Activated CD4-positive, alpha-beta T cell treated with anti-CD3 and anti-CD28 coated beads, Interleukin-2, amount 50 U/mL, for 48 hours (primary cell): ENCODE results near the gene CD34.
"Not testable (repeated sequence)": the region's sequence is repeated elsewhere in the genome, so short reads cannot be mapped to it uniquely, and the experiment has no call there.

Experiments used
- DNase-seq, 2 experiments: peaks; one replicate each; pipeline ENCODE4 v3.0.0-alpha.2; 2020

The CD34 gene

GRCh38 chr1:207910591-207911354, at the start of gene CD34:
TSS of gene CD34 (minus strand) at chr1:207911125. CDS start at chr1:207911080, 45 bp downstream.
- DNase-seq = peak; percentile 27 to 28

GRCh38 chr1:207960346-207960745, 49.4 kb upstream of the CD34 start:
- DNase-seq = no peak

- DNase-seq = no peak
Measured at GRCh38 chr1:207959910-207960309, 49.0 kb upstream of the CD34 start.

GRCh38 chr1:207959141-207959825, 48.4 kb upstream of the CD34 start:
- DNase-seq = peak; percentile 20 to 21

- DNase-seq = peak in 1 of 2 experiments; percentile 6
Measured at GRCh38 chr1:207958376-207959139, 47.6 kb upstream of the CD34 start.

- DNase-seq = no peak
Measured at GRCh38 chr1:207956986-207957385, 46.1 kb upstream of the CD34 start.

- no peak for DNase-seq
Measured at GRCh38 chr1:207954104-207954503, 43.2 kb upstream of the CD34 start.

GRCh38 chr1:207952617-207953542, 42.0 kb upstream of the CD34 start:
- no peak for DNase-seq

- DNase-seq = no peak
Measured at GRCh38 chr1:207951652-207952051, 40.7 kb upstream of the CD34 start.

- DNase-seq = no peak
Measured at GRCh38 chr1:207950750-207951149, 39.8 kb upstream of the CD34 start.

GRCh38 chr1:207949571-207950195, 38.8 kb upstream of the CD34 start:
- no peak for DNase-seq

- no peak for DNase-seq
Measured at GRCh38 chr1:207948536-207949250, 37.8 kb upstream of the CD34 start.

- DNase-seq = no peak
Measured at GRCh38 chr1:207946756-207947155, 35.8 kb upstream of the CD34 start.

- no peak for DNase-seq
Measured at GRCh38 chr1:207944571-207944970, 33.6 kb upstream of the CD34 start.

GRCh38 chr1:207942337-207942741, 31.4 kb upstream of the CD34 start:
- not testable (repeated sequence) for DNase-seq

GRCh38 chr1:207941665-207942064, 30.7 kb upstream of the CD34 start:
- no peak for DNase-seq

- DNase-seq = no peak
Measured at GRCh38 chr1:207938016-207938415, 27.1 kb upstream of the CD34 start.

GRCh38 chr1:207937204-207937603, 26.3 kb upstream of the CD34 start:
- no peak for DNase-seq

GRCh38 chr1:207935166-207935583, 24.2 kb upstream of the CD34 start:
- no peak for DNase-seq

- DNase-seq = no peak
Measured at GRCh38 chr1:207933205-207933800, 22.4 kb upstream of the CD34 start.

- DNase-seq = no peak
Measured at GRCh38 chr1:207926984-207927383, 16.1 kb upstream of the CD34 start.
